ENCODE results near the gene FASLG. TPM values are rescaled to one million over a fixed set of nuclear protein-coding genes. Genes with fewer than 3 reads are reported as not detected.

FASLG gene
- total RNA-seq, 1 donor from 2014 or later, result not detected

GRCh38 chr1:172697534-172698002 lies 38.7 kb downstream of the FASLG start:
- Mint-ChIP-seq H3K27me3 (ENCODE audit: unreplicated experiment) (no peaks in the 10 kb centered on the region), H3K4me3 (ENCODE audit: unreplicated experiment) (no peak overlapping the region)

GRCh38 chr1:172698224-172698623 lies 39.3 kb downstream of the FASLG start:
- Mint-ChIP-seq H3K36me3 (ENCODE audit: unreplicated experiment) (no peaks in the 10 kb centered on the region), H3K27me3 (ENCODE audit: unreplicated experiment) (no peaks in the 10 kb centered on the region), H3K4me3 (ENCODE audit: unreplicated experiment) (no peak overlapping the region), H3K4me1 (ENCODE audit: low read depth, unreplicated experiment) (no peaks in the 10 kb centered on the region), H3K27ac (ENCODE audit: unreplicated experiment) (no peak overlapping the region), H3K9me3 (ENCODE audit: unreplicated experiment) (no peaks in the 10 kb centered on the region)
- no peak for TF ChIP-seq CTCF (IDR thresholded peaks at IDR 0.05; ENCODE audit: partially characterized antibody, unreplicated experiment)
- DNase-seq, result no peak

More at GRCh38 chr1:172697534-172698002, 38.7 kb downstream of the FASLG start:
- no peak for TF ChIP-seq CTCF (IDR thresholded peaks at IDR 0.05; ENCODE audit: partially characterized antibody, unreplicated experiment)
- DNase-seq, result no peak
- H3K9me3 Mint-ChIP-seq (ENCODE audit: unreplicated experiment), result no peaks in the 10 kb centered on the region
- no peak overlapping the region for H3K27ac Mint-ChIP-seq (ENCODE audit: unreplicated experiment)
- H3K4me1 Mint-ChIP-seq (ENCODE audit: low read depth, unreplicated experiment), result no peaks in the 10 kb centered on the region
- H3K36me3 Mint-ChIP-seq (ENCODE audit: unreplicated experiment), result no peaks in the 10 kb centered on the region

- DNase-seq, result no peak
- Mint-ChIP-seq H3K27me3 (ENCODE audit: unreplicated experiment) (no peaks in the 10 kb centered on the region), H3K9me3 (ENCODE audit: unreplicated experiment) (no peaks in the 10 kb centered on the region), H3K27ac (ENCODE audit: unreplicated experiment) (no peak overlapping the region), H3K36me3 (ENCODE audit: unreplicated experiment) (no peaks in the 10 kb centered on the region), H3K4me1 (ENCODE audit: low read depth, unreplicated experiment) (no peaks in the 10 kb centered on the region), H3K4me3 (ENCODE audit: unreplicated experiment) (no peak overlapping the region)
- TF ChIP-seq CTCF (IDR thresholded peaks at IDR 0.05; ENCODE audit: partially characterized antibody, unreplicated experiment), result no peak
Measured at GRCh38 chr1:172699111-172699510, 40.2 kb downstream of the FASLG start.

- TF ChIP-seq CTCF (IDR thresholded peaks at IDR 0.05; ENCODE audit: partially characterized antibody, unreplicated experiment), result no peak
- no peak overlapping the region for H3K27ac Mint-ChIP-seq (ENCODE audit: unreplicated experiment)
- H3K36me3 Mint-ChIP-seq (ENCODE audit: unreplicated experiment), result no peaks in the 10 kb centered on the region
- H3K9me3 Mint-ChIP-seq (ENCODE audit: unreplicated experiment), result no peaks in the 10 kb centered on the region
- H3K4me3 Mint-ChIP-seq (ENCODE audit: unreplicated experiment), result no peak overlapping the region
- no peak for DNase-seq
- H3K27me3 Mint-ChIP-seq (ENCODE audit: unreplicated experiment), result no peaks in the 10 kb centered on the region
- H3K4me1 Mint-ChIP-seq (ENCODE audit: low read depth, unreplicated experiment), result no peaks in the 10 kb centered on the region
Measured at GRCh38 chr1:172699695-172700227, 40.9 kb downstream of the FASLG start.

GRCh38 chr1:172700556-172700955 lies 41.7 kb downstream of the FASLG start:
- no peak for DNase-seq
- H3K4me1 Mint-ChIP-seq (ENCODE audit: low read depth, unreplicated experiment), result no peaks in the 10 kb centered on the region
- H3K27me3 Mint-ChIP-seq (ENCODE audit: unreplicated experiment), result no peaks in the 10 kb centered on the region
- H3K36me3 Mint-ChIP-seq (ENCODE audit: unreplicated experiment), result no peaks in the 10 kb centered on the region
- TF ChIP-seq CTCF (IDR thresholded peaks at IDR 0.05; ENCODE audit: partially characterized antibody, unreplicated experiment), result no peak
- H3K9me3 Mint-ChIP-seq (ENCODE audit: unreplicated experiment), result no peaks in the 10 kb centered on the region
- H3K4me3 Mint-ChIP-seq (ENCODE audit: unreplicated experiment), result no peak overlapping the region
- no peak overlapping the region for H3K27ac Mint-ChIP-seq (ENCODE audit: unreplicated experiment)
